IPS-NIHi11 (cell line): ENCODE results near the gene DNALI1.

Source experiments
- DNase-seq: peaks from one replicate; pipeline ENCODE4 v3.0.0; 2012; ENCODE audit warnings: mixed read lengths, low spot score

Gene DNALI1

DNA sequence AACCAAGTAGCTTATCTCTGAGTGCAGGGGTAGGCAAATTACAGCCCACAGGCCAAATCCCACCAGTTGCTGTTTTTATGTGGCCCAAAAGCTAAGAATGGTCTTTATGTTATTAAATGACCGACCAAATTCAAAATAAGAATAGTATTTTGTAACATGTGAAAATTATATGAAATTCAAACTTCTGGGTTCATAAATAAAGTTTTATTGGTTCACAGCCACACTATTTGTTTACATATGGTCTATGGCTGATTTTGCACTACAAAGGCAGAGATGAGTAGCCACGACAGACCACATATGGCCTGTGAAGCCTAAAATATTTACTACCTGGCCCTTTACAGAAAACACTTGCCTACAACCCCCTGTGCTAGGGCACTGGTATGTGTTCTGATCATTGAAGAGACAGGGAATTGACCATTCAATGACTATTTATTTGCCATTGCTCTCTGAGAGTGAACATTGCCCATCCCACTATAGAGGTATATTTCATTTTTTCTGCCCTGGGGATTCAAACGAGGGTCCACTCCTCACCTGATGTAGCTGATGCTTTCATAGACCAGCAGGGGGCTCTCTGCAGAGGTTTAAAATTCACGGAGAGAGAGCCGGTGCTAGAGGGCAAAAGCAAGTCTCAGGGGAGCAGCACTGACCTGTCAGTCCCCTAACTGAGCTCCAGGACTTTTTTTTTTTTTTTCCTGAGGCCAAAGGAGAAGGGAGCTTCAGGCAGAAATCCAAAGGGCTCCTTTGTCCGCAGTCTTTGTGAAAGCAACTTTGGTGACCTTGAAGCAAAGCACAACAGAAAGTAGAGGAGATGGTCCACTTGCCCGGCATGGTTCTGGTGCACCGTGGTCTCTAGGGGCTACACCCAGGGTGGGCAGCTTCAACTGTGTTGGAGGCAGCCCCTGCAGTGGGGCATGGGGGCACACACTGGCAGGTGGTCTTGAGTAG is 46.3 kb downstream of the DNALI1 start:
- peak; percentile 82 for DNase-seq

GRCh38 chr1:37605061-37605650 is 48.4 kb downstream of the DNALI1 start:
- DNase-seq, result no peak

- no peak for DNase-seq
These were observed 49.2 kb downstream of the DNALI1 start for GRCh38 chr1:37605806-37606474.

GRCh38 chr1:37606481-37607263 is 49.9 kb downstream of the DNALI1 start:
- DNase-seq, result no peak

- DNase-seq, result no peak
These were observed 52.3 kb downstream of the DNALI1 start for GRCh38 chr1:37609002-37609401.

- no peak for DNase-seq
These were observed 53.3 kb downstream of the DNALI1 start for GRCh38 chr1:37609994-37610393.

- DNase-seq, result no peak
These were observed 55.4 kb downstream of the DNALI1 start for GRCh38 chr1:37612186-37612585.

GRCh38 chr1:37614105-37614504 is 57.4 kb downstream of the DNALI1 start:
- no peak for DNase-seq

- DNase-seq, result no peak
These were observed 59.6 kb downstream of the DNALI1 start for GRCh38 chr1:37616330-37616729.
